ENCODE results near the gene PAGR1. TPM values are rescaled to one million over a fixed set of nuclear protein-coding genes. Genes with fewer than 3 reads are reported as not detected.

Gene PAGR1
- total and polyA plus RNA-seq, 2 of the 13 experiments (the other 11 are each of a cell fraction or from before 2014, with no cell fraction given), result 9.8 to 66.4 TPM

- H3K36me3 ChIP-seq (replicated peaks in 1 of 2; ENCODE audit: control insufficient read depth in 1 of 2, insufficient read depth in 2 of 2, low read length in 2 of 2), result peaks cover 6 to 13% of the 10 kb centered on the region in 2 experiments; a peak in 4 of 5 replicates
- peak overlapping the region; percentile 93 for H3K9ac ChIP-seq (ENCODE audit: insufficient read depth, low read depth, low read length)
- ATAC-seq, result peak; percentile 10
- ChIA-PET POLR2A (interaction anchor here (1.0 to 4.1 kb wide), 14 partner anchors 14 to 203 kb away, joined by 3 to 29 read pairs (median 8); partner anchors contain the start of genes ALDOA, ASPHD1, KCTD13 and MAZ), CTCF (ENCODE audit: low intra/inter-chr PET ratio, low total read pairs) (interaction anchor here (0.9 kb wide), 1 partner anchor 143 kb away, joined by 3 read pairs; no protein-coding TSS in a partner anchor)
- no peaks in the 10 kb centered on the region; the same call in 1 of the 2 replicates for H4K20me1 ChIP-seq (ENCODE audit: insufficient read depth, low read length)
- H3K4me2 ChIP-seq (ENCODE audit: low read depth, low read length), result peak overlapping the region; percentile 91
- H3K79me2 ChIP-seq (ENCODE audit: insufficient read depth, low read length), result peaks cover 13% of the 10 kb centered on the region
- intact Hi-C loops (cut with micrococcal nuclease; ENCODE audit: unreplicated experiment), result loop anchor here (2.0 to 5.0 kb wide), 3 partner anchors 30 to 38 kb away; partner anchors contain the start of gene ASPHD1
- 3% methylated on average over 14 of the region's 27 CpGs for WGBS (ENCODE audit: low lambda C conversion rate)
- H3K4me1 ChIP-seq (ENCODE audit: insufficient read depth, low read length), result peaks cover 37% of the 10 kb centered on the region
- peak overlapping the region; percentile 97 for H3K27ac ChIP-seq (ENCODE audit: extremely low read length, insufficient read depth, low read length)
- no TSS peak for BruUV-seq (replicated peaks)
- FAIRE-seq, result no peak
- no peak for DNase-seq (ENCODE audit: low spot score)
- in situ Hi-C loops (cut with HindIII; ENCODE audit: extremely low pct_ligation_motif_present, low pct_unique_long_range_greater_than_20kb), result loop anchor here (10.0 kb wide), 1 partner anchor 142 kb away; no protein-coding TSS in a partner anchor
- H2AFZ ChIP-seq (ENCODE audit: low read length), result no peak overlapping the region
- no peaks in the 10 kb centered on the region; a peak in 1 of 5 replicates for H3K27me3 ChIP-seq (ENCODE audit: control insufficient read depth in 1 of 2, insufficient read depth in 2 of 2, low read length in 2 of 2)
- no peaks in the 10 kb centered on the region for H3K9me3 ChIP-seq (ENCODE audit: low read length)
- peak overlapping the region; percentile 85 to 95 (median 88) for H3K4me3 ChIP-seq (replicated peaks in 1 of 3; ENCODE audit: insufficient read depth in 1 of 3, low read depth in 2 of 3, low read length in 3 of 3)
- no peak; the same call in 1 of the 2 replicates for TF ChIP-seq ZNF713 (CRISPR knock-in tag; IDR thresholded peaks at IDR 0.05)
- no peak for TF ChIP-seq ZNF891 (CRISPR knock-in tag; IDR thresholded peaks at IDR 0.05)
- TF ChIP-seq, protein P1, sequence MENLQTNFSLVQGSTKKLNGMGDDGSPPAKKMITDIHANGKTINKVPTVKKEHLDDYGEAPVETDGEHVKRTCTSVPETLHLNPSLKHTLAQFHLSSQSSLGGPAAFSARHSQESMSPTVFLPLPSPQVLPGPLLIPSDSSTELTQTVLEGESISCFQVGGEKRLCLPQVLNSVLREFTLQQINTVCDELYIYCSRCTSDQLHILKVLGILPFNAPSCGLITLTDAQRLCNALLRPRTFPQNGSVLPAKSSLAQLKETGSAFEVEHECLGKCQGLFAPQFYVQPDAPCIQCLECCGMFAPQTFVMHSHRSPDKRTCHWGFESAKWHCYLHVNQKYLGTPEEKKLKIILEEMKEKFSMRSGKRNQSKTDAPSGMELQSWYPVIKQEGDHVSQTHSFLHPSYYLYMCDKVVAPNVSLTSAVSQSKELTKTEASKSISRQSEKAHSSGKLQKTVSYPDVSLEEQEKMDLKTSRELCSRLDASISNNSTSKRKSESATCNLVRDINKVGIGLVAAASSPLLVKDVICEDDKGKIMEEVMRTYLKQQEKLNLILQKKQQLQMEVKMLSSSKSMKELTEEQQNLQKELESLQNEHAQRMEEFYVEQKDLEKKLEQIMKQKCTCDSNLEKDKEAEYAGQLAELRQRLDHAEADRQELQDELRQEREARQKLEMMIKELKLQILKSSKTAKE (CRISPR knock-in tag; IDR thresholded peaks at IDR 0.05; ENCODE audit: borderline replicate concordance), result no peak
- TF ChIP-seq, protein P2, sequence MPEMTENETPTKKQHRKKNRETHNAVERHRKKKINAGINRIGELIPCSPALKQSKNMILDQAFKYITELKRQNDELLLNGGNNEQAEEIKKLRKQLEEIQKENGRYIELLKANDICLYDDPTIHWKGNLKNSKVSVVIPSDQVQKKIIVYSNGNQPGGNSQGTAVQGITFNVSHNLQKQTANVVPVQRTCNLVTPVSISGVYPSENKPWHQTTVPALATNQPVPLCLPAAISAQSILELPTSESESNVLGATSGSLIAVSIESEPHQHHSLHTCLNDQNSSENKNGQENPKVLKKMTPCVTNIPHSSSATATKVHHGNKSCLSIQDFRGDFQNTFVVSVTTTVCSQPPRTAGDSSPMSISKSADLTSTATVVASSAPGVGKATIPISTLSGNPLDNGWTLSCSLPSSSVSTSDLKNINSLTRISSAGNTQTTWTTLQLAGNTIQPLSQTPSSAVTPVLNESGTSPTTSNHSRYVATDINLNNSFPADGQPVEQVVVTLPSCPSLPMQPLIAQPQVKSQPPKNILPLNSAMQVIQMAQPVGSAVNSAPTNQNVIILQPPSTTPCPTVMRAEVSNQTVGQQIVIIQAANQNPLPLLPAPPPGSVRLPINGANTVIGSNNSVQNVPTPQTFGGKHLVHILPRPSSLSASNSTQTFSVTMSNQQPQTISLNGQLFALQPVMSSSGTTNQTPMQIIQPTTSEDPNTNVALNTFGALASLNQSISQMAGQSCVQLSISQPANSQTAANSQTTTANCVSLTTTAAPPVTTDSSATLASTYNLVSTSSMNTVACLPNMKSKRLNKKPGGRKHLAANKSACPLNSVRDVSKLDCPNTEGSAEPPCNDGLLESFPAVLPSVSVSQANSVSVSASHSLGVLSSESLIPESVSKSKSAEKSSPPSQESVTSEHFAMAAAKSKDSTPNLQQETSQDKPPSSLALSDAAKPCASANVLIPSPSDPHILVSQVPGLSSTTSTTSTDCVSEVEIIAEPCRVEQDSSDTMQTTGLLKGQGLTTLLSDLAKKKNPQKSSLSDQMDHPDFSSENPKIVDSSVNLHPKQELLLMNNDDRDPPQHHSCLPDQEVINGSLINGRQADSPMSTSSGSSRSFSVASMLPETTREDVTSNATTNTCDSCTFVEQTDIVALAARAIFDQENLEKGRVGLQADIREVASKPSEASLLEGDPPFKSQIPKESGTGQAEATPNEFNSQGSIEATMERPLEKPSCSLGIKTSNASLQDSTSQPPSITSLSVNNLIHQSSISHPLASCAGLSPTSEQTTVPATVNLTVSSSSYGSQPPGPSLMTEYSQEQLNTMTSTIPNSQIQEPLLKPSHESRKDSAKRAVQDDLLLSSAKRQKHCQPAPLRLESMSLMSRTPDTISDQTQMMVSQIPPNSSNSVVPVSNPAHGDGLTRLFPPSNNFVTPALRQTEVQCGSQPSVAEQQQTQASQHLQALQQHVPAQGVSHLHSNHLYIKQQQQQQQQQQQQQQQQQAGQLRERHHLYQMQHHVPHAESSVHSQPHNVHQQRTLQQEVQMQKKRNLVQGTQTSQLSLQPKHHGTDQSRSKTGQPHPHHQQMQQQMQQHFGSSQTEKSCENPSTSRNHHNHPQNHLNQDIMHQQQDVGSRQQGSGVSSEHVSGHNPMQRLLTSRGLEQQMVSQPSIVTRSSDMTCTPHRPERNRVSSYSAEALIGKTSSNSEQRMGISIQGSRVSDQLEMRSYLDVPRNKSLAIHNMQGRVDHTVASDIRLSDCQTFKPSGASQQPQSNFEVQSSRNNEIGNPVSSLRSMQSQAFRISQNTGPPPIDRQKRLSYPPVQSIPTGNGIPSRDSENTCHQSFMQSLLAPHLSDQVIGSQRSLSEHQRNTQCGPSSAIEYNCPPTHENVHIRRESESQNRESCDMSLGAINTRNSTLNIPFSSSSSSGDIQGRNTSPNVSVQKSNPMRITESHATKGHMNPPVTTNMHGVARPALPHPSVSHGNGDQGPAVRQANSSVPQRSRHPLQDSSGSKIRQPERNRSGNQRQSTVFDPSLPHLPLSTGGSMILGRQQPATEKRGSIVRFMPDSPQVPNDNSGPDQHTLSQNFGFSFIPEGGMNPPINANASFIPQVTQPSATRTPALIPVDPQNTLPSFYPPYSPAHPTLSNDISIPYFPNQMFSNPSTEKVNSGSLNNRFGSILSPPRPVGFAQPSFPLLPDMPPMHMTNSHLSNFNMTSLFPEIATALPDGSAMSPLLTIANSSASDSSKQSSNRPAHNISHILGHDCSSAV (CRISPR knock-in tag; IDR thresholded peaks at IDR 0.05; ENCODE audit: borderline replicate concordance), result no peak
- TF ChIP-seq EEA1 (CRISPR knock-in tag; IDR thresholded peaks at IDR 0.05; ENCODE audit: borderline replicate concordance), result no peak
- 0 out of 2 replicates have a peak, but pooled peaks have one; percentile 5 for TF ChIP-seq ZNF205 (CRISPR knock-in tag; IDR thresholded peaks at IDR 0.05)
- TF ChIP-seq LCORL (IDR thresholded peaks at IDR 0.05), result no peak
- no peak; the same call in 1 of the 2 replicates for TF ChIP-seq LCORL (CRISPR knock-in tag; IDR thresholded peaks at IDR 0.05)
- TF ChIP-seq ZMYM2 (CRISPR knock-in tag; IDR thresholded peaks at IDR 0.05), result no peak
- no peak for TF ChIP-seq ARNT2 (CRISPR knock-in tag; IDR thresholded peaks at IDR 0.05; ENCODE audit: low read depth)
- TF ChIP-seq, protein P3, sequence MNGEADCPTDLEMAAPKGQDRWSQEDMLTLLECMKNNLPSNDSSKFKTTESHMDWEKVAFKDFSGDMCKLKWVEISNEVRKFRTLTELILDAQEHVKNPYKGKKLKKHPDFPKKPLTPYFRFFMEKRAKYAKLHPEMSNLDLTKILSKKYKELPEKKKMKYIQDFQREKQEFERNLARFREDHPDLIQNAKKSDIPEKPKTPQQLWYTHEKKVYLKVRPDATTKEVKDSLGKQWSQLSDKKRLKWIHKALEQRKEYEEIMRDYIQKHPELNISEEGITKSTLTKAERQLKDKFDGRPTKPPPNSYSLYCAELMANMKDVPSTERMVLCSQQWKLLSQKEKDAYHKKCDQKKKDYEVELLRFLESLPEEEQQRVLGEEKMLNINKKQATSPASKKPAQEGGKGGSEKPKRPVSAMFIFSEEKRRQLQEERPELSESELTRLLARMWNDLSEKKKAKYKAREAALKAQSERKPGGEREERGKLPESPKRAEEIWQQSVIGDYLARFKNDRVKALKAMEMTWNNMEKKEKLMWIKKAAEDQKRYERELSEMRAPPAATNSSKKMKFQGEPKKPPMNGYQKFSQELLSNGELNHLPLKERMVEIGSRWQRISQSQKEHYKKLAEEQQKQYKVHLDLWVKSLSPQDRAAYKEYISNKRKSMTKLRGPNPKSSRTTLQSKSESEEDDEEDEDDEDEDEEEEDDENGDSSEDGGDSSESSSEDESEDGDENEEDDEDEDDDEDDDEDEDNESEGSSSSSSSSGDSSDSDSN (CRISPR knock-in tag; IDR thresholded peaks at IDR 0.05), result no peak
Measured at GRCh38 chr16:29862383-29862883, 46.5 kb downstream of the PAGR1 start.

Data from HepG2 (cell line).